HG03432 (cell line): Measurements from ENCODE around the gene IL1A.
A peak's percentile ranks its signal among the peaks of the same experiment; 100 is the strongest.

Experiments
- ATAC-seq: cut with Tn5 transposase; IDR thresholded peaks from one replicate; pipeline ENCODE4 v1.9.1; 2021; ENCODE audit warnings: mild to moderate bottlenecking, moderate library complexity; ENCODE audit not compliant: unreplicated experiment

Gene IL1A

GRCh38 chr2:112793449-112793978 is 9.2 kb upstream of the IL1A start:
- ATAC-seq, result no peak

DNA sequence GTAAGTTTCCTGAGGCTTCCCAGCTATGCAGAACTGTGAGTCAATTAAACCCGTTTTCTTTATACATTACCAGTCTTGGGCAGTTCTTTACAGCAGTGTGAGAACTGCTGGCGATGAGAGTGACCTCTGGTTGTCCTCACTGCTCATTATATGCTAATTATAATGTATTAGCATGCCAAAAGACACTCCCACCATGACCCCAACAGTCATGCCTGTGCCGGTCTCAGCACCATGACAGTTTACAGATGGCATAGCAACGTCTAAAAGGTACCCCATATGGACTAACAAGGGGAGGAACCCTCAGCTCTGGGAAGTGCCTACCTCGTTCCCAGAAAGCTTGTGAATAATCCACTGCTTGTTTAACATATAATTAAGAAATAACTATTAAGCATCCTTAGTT is 8.1 kb upstream of the IL1A start:
- no peak for ATAC-seq

- no peak for ATAC-seq
Observed at GRCh38 chr2:112791693-112792230, 7.5 kb upstream of the IL1A start.

- no peak for ATAC-seq
Observed at GRCh38 chr2:112791019-112791418, 6.7 kb upstream of the IL1A start.

DNA sequence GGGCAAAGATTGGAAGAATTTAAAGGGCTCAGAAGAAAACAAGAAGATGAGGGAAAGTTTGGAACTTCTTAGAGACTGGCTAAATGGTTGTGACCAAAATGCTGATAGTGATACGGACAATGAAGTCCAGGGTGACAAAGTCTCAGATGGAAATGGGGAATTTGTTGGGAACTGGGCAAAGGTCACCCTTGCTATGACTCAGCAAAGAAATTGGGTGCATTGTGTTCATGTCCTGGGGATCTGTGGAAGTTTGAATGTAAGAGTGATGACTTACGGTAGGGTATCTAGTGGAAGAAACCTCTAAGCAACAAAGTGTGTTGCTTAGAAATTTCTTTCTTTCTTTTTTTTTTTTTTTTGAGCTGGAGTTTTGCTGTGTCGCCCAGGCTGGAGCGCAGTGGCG is 6.0 kb upstream of the IL1A start:
- ATAC-seq, result no peak

DNA sequence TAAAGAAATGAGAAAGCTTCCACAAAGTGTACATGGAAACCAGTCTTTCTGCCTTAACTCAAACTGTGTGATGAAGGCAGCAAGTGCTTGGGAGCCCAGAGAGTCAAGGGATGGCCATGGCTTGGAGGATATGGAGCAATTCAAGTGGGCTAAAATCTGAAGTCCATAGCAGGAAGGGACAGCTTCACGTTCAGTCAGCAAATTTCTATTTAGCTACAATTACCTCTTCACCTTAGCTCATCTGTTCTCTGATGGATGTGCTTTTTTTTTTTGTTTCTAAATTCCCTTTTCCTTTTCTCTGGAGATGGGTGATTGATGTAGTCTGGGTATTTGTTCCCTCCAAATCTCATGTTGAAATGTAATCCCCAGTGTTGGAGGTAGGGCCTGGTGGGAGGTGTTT is 4.9 kb upstream of the IL1A start:
- ATAC-seq, result no peak

DNA sequence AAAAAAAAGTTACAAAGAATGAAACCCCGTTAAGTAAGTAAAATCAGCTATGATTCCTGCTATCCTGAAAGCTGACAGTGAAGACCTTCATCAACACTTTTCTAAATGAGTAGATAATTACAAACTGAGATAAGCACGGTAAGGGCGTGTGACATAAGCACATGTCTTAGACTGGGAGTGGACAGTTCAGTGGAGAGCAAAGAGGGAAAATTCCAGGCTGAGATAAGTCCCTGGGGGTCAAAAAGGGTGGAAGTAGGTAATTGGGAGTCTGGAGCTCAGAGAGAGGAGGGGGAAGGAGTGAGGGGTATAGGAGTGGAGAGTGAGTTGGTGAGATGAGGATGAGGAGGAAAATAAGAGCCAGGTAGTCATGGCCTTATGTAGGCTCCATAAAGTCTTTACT is 4.4 kb upstream of the IL1A start:
- ATAC-seq, result no peak

- no peak for ATAC-seq
Observed at GRCh38 chr2:112787729-112788393, 3.6 kb upstream of the IL1A start.

- no peak for ATAC-seq
Observed at GRCh38 chr2:112787294-112787693, 3.0 kb upstream of the IL1A start.

- ATAC-seq, result no peak
Observed at GRCh38 chr2:112783187-112783714, 1.0 kb downstream of the IL1A start.

- ATAC-seq, result peak; percentile 86
Observed at GRCh38 chr2:112782234-112782799, 2.0 kb downstream of the IL1A start.

GRCh38 chr2:112779598-112779997 is 4.7 kb downstream of the IL1A start:
- no peak for ATAC-seq

DNA sequence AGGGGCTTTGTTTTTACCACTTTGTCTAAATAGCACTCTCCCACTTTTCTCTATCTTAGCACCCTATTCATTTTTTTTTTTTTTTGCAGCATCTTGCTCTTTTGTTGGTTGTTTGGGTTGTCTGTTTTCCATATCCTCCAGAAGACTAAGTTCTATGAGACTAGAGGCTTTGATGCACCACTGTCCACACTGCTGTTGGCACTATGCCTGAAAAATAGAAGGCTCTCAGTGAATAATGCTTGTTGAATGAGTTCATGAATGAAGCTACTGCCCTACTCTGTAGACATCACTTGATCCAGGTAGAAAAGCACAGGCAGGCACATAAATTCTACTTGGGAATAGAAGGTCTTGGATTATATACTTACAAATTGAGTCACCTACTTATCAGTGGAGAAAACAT is 7.3 kb downstream of the IL1A start:
- ATAC-seq, result no peak

DNA sequence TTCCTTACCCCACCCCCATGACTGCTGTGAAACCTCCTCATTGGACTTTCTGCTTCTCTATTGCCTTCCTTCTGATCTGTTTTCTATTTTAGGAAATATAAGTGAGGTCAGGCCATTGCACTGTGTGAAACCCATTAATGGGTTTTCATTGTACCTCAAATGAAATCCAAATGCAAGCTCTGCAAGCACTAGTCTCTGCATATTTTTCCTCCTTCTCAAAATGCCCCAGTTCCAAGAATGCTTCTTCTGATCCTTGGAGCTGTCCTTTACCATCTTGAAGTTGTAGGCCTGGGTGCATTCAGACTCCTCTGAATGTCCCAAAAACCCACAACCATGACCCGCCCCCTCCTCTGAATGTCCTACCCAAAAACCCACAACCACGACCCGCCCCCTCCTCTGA is 8.2 kb downstream of the IL1A start:
- no peak for ATAC-seq

DNA sequence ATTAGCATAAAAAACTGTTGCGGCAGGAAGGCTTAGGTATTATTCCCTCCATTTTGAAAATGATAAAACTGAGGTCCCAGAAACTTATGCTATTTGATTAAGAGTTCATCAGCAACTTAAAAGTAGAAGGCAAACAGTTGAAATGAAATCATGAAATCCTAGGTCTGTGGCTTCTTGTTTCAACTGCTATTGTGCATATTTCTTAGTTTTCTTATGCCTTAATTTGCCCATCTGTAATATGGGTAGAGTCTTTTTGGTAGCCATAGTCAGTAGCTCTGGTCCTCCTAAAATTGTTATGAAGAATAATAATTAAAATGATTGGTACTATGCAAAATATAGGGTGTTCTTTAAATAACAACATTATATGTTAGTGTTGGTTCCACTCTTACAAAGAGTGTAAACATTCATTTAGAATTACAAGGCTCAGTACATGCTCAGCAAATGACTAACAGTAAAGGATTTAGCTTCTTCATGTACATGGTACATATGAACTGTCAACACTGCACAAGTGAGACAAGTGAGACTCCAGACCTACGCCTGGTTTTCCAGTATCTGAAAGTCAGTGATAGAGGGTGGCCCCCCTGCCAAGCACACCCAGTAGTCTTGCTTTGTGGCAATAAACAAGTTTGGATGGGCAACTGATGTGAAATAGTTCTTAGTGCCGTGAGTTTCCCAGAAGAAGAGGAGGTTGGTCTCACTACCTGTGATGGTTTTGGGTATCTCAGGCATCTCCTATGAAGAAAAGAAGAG is 9.6 kb downstream of the IL1A start:
- no peak for ATAC-seq

- ATAC-seq, result no peak
Observed at GRCh38 chr2:112773556-112773955, 10.7 kb downstream of the IL1A start.

GRCh38 chr2:112772911-112773475 is 11.3 kb downstream of the IL1A start:
- ATAC-seq, result no peak

DNA sequence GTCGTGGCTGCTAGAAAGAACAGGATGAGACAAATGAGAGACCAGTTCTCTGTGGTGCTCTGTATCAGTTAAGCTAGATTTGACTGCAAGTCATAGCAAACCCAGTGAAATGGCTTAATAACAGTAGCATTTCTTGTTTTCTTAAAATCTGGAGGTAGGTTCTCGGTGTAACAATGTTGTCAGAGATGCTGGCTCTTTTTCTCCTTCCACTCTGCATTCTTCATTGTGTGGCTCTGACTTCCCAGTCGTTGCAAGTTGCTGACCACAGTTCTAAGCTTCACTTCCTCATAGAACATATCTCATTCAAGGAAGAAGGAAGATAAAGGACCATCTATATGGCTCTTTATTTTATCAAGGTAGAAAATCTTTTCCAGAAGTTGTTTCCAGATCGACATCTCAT is 12.0 kb downstream of the IL1A start:
- no peak for ATAC-seq

GRCh38 chr2:112768432-112768831 is 15.9 kb downstream of the IL1A start:
- ATAC-seq, result no peak

- no peak for ATAC-seq
Observed at GRCh38 chr2:112767693-112768330, 16.5 kb downstream of the IL1A start.

GRCh38 chr2:112765251-112765650 is 19.0 kb downstream of the IL1A start:
- ATAC-seq, result no peak
